AG09309 (cell line): Measurements from ENCODE around the gene CORO7.

Experiments used
- DNase-seq: peaks from one replicate; pipeline ENCODE4 v3.0.0-alpha.2; 2010; ENCODE audit warnings: low read depth
- H3K4me3 ChIP-seq: 2 replicates; pipeline ENCODE4 v1.5.1; 2011; ENCODE audit warnings: mild to moderate bottlenecking, low read depth, low read length, moderate library complexity; ENCODE audit not compliant: control insufficient read depth
- CTCF ChIP-seq: IDR thresholded peaks from 2 replicates; pipeline ENCODE4 v1.5.1; 2011; ENCODE audit warnings: mild to moderate bottlenecking, low read depth, low read length, inconsistent platforms; ENCODE audit not compliant: insufficient read depth, control insufficient read depth; ENCODE audit errors: missing control alignments

CORO7 gene

GRCh38 chr16:4315186-4316107 lies 100.9 kb downstream of the CORO7 start, which contains the start of gene GLIS2:
Gene GLIS2, plus strand, starts transcription at chr16:4316067. Its CDS starts 16,214 bp downstream, at chr16:4332281.
- H3K4me3 ChIP-seq = peak within 1 kb of the TSS; percentile 84
- no peak for TF ChIP-seq CTCF
- DNase-seq = no peak

- no peak for TF ChIP-seq CTCF
- DNase-seq = no peak
- peak overlapping the region; percentile 51 for H3K4me3 ChIP-seq
These were observed 101.7 kb downstream of the CORO7 start for GRCh38 chr16:4314532-4315185.

GRCh38 chr16:4313563-4314531 lies 102.5 kb downstream of the CORO7 start:
- no peak for DNase-seq
- no peak overlapping the region for H3K4me3 ChIP-seq
- TF ChIP-seq CTCF = peak; percentile 56

- H3K4me3 ChIP-seq = no peak overlapping the region
- no peak for DNase-seq
- TF ChIP-seq CTCF = peak; percentile 77
These were observed 106.5 kb downstream of the CORO7 start for GRCh38 chr16:4309833-4310266.

GRCh38 chr16:4309102-4309832 lies 107.1 kb downstream of the CORO7 start:
- no peak for DNase-seq
- no peak for TF ChIP-seq CTCF
- H3K4me3 ChIP-seq = no peak overlapping the region
